Endothelial cell (in vitro differentiated cells): Measurements from ENCODE around the gene MN1. TPM values are rescaled to one million over a fixed set of nuclear protein-coding genes. Genes with fewer than 3 reads are reported as not detected.

ENCODE experiments used
- DNase-seq: peaks from one replicate; pipeline ENCODE4 v3.0.0; 2021; ENCODE audit warnings: low spot score
- H3K27ac Mint-ChIP-seq: one replicate; pipeline ENCODE4 v1.8.0; 2021; ENCODE audit warnings: mixed read lengths, inconsistent platforms; ENCODE audit not compliant: unreplicated experiment
- H3K27me3 Mint-ChIP-seq: one replicate; pipeline ENCODE4 v1.8.0; 2021; ENCODE audit warnings: mild to moderate bottlenecking, moderate library complexity, mixed read lengths, inconsistent platforms; ENCODE audit not compliant: unreplicated experiment
- H3K36me3 Mint-ChIP-seq: one replicate; pipeline ENCODE4 v1.8.0; 2021; ENCODE audit warnings: mild to moderate bottlenecking, low read depth, mixed read lengths, inconsistent platforms; ENCODE audit not compliant: unreplicated experiment
- H3K4me1 Mint-ChIP-seq: one replicate; pipeline ENCODE4 v1.8.0; 2021; ENCODE audit warnings: mild to moderate bottlenecking, mixed read lengths, inconsistent platforms; ENCODE audit not compliant: unreplicated experiment
- H3K4me3 Mint-ChIP-seq: one replicate; pipeline ENCODE4 v1.8.0; 2021; ENCODE audit warnings: mild to moderate bottlenecking, mixed read lengths, inconsistent platforms; ENCODE audit not compliant: unreplicated experiment
- H3K9me3 Mint-ChIP-seq: one replicate; pipeline ENCODE4 v1.8.0; 2021; ENCODE audit warnings: mixed read lengths, inconsistent platforms; ENCODE audit not compliant: unreplicated experiment
- CTCF ChIP-seq: fragments of 200-600 bp; sonication (generic); IDR thresholded peaks from one replicate; pipeline ENCODE4 v1.5.0; 2021; ENCODE audit warnings: antibody characterized with exemption; ENCODE audit not compliant: unreplicated experiment
- total RNA-seq: library from RNA; stranded (reverse); fragmentation: NEBNext Ultra II Directional; extraction: Animal tissue kit (Norgen Biotek cat#: 25700); gene quantifications from one replicate; pipeline ENCODE4 v1.2.1, GENCODE V29; 2021; ENCODE audit not compliant: unreplicated experiment

The MN1 gene
- total RNA-seq, 1 donor from 2014 or later = 9.9 TPM

DNA sequence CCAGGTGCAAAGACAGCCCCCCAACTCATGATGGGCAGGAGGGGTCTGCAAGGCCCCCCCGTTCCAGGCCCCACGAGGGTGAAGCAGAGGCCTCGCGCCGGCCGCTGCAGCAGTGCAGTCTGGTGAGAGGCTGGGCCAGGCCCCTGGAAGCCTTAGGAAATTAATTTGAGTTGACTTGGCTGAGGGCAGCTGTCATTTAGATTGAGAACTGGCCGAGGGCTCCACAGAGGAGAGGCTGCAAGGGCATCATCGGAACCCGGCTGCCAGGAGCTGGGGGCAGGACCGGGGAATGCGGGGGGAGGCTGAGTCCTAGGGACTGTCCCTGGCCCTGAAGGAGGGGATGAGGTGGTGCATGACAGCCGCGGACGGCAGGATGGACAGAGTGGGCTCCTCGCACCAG is 39.9 kb downstream of the MN1 start:
- no peak overlapping the region for H3K27ac Mint-ChIP-seq
- no peak for TF ChIP-seq CTCF
- no peaks in the 10 kb centered on the region for H3K36me3 Mint-ChIP-seq
- H3K4me3 Mint-ChIP-seq = no peak overlapping the region
- no peaks in the 10 kb centered on the region for H3K9me3 Mint-ChIP-seq
- H3K27me3 Mint-ChIP-seq = peaks cover 9% of the 10 kb centered on the region
- DNase-seq = no peak
- no peaks in the 10 kb centered on the region for H3K4me1 Mint-ChIP-seq

DNA sequence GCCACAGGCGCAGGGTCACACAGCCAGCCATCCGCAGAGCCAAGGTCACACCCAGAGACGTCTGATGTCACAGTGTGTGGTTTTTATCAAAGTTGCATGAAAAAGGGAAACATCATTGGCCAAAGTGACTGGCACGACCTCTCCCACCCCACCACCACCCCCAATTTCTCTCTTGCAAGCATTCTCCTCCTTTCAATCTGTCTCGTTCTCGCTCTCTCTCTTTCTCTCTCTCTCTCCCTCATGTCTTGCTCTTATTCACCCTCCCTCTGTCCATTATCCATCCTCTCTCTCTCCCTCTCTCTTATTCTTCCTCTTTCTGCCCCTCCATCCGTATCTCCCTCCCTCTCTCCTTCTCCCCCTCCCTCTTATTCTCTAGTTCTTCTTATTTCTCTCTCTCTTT is 40.6 kb downstream of the MN1 start:
- no peaks in the 10 kb centered on the region for H3K9me3 Mint-ChIP-seq
- H3K36me3 Mint-ChIP-seq = no peaks in the 10 kb centered on the region
- no peak for DNase-seq
- H3K27ac Mint-ChIP-seq = no peak overlapping the region
- peaks cover 8% of the 10 kb centered on the region for H3K27me3 Mint-ChIP-seq
- no peak for TF ChIP-seq CTCF
- H3K4me3 Mint-ChIP-seq = no peak overlapping the region
- H3K4me1 Mint-ChIP-seq = no peaks in the 10 kb centered on the region

DNA sequence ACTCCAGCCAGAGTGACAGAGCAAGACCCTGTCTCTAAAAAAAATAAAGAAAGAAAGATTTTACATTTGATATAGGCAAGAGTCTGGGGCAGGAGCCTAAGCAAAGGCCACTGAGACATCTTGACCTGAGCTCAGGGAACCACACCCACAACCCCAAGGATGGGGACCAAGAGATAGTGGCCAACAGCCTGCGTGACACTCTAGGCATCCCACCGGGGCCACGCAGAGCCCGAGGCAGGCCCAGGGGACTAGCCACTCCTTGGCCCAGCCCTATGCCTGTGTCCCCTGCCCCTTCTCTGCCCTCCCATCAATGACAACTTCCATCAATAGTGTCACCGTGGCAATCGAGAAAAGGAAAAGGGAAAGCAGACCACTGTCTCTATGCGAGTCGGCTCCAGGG is 41.1 kb downstream of the MN1 start:
- H3K9me3 Mint-ChIP-seq = no peaks in the 10 kb centered on the region
- H3K4me1 Mint-ChIP-seq = no peaks in the 10 kb centered on the region
- H3K36me3 Mint-ChIP-seq = no peaks in the 10 kb centered on the region
- no peak overlapping the region for H3K27ac Mint-ChIP-seq
- peak overlapping the region; percentile 27 for H3K4me3 Mint-ChIP-seq
- H3K27me3 Mint-ChIP-seq = peaks cover 7% of the 10 kb centered on the region
- no peak for TF ChIP-seq CTCF
- no peak for DNase-seq

DNA sequence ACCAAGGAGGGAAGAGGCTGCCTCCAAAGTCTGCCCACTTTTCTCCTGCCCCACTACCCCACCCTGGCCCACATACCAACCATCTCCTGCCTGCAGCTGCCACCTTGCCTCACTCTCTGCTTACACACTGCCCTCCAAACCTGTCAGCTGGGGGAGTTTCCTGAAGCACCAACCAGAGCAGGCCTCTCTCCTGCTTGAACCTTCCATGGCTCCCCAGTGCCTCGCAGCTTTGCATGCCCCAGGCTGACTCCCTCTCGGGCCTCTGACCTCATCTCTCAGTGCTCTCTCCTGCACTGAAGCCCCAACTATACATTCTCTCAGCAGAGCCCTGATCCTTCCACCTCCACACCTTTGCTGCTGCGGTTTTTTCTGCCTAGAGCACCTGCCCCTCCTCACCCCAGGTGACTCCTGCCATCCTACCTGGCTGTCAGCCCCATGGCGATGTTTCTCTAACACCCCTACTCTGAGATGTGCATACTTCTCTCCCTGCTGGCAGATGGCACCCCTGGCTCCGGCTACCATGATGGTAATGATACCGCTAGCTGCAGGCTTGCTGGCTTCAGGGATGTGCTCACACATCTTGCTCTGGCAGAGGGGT is 43.5 kb downstream of the MN1 start:
- H3K27me3 Mint-ChIP-seq = peaks cover 7% of the 10 kb centered on the region
- no peak for TF ChIP-seq CTCF
- no peaks in the 10 kb centered on the region for H3K9me3 Mint-ChIP-seq
- no peaks in the 10 kb centered on the region for H3K36me3 Mint-ChIP-seq
- H3K4me1 Mint-ChIP-seq = no peaks in the 10 kb centered on the region
- H3K27ac Mint-ChIP-seq = no peak overlapping the region
- DNase-seq = no peak
- H3K4me3 Mint-ChIP-seq = no peak overlapping the region

DNA sequence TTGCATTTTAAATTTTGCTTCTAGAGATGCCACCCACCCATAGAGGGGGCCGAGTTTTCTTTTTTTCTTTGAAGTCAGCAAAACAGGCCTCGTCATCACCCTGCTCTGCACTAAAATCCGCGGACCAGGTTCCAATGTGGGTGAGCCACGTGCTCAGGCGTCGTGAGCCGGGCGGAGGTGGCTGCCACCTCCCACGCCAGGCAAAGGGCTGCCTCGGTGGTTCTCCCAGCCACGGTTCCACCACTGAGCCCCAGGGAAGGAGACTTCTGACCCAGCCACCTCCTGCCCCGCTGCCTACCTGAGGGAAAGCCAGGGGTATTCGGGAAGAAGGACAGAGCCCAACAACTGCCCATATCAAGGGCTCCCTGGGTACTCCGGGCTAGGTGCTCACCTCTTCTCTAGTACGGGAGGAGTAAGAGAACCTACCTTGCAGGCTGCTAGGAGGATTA is 45.3 kb downstream of the MN1 start:
- DNase-seq = no peak
- Mint-ChIP-seq H3K27ac (no peak overlapping the region), H3K9me3 (no peaks in the 10 kb centered on the region), H3K36me3 (no peaks in the 10 kb centered on the region), H3K4me3 (no peak overlapping the region), H3K4me1 (no peaks in the 10 kb centered on the region), H3K27me3 (peaks cover 7% of the 10 kb centered on the region)
- TF ChIP-seq CTCF = no peak
